C4-2B (cell line): ENCODE results near the gene SSH3.

Experiments
- H3K27ac ChIP-seq: fragments of 450-650 bp; 2 replicates; pipeline ENCODE4 v1.5.1; 2017
- ZFX ChIP-seq: fragments of 450-650 bp; IDR thresholded peaks from 2 replicates; pipeline ENCODE4 v1.6.1; 2017
- TF ChIP-seq, protein P1 (sequence below): fragments of 450-650 bp; conservative IDR thresholded peaks from 2 replicates; pipeline ENCODE4 v1.5.1; 2017; ENCODE audit warnings: mild to moderate bottlenecking

Gene SSH3

DNA sequence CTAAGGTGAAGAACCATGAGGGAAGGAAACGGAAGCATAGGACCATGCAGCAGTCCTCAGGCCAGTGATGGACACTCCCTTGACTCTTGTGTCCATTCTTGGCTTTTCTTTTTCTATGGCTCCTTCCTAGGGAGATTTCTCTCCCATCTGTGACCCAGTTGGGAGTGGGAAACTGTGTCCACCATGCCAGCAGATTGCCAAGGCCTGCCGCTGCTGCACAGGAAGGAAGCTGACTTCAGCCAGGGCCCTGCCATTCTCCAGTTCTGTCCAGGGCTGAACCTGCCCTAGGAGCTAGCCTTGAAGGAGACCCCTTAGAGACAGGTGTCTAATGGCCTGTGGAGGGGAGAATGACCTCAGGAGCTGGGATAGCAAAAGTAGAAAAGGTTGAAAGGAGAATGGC lies 17.4 kb downstream of the SSH3 start:
- no peak overlapping the region for H3K27ac ChIP-seq
- TF ChIP-seq ZFX: no peak
- TF ChIP-seq, protein P1, sequence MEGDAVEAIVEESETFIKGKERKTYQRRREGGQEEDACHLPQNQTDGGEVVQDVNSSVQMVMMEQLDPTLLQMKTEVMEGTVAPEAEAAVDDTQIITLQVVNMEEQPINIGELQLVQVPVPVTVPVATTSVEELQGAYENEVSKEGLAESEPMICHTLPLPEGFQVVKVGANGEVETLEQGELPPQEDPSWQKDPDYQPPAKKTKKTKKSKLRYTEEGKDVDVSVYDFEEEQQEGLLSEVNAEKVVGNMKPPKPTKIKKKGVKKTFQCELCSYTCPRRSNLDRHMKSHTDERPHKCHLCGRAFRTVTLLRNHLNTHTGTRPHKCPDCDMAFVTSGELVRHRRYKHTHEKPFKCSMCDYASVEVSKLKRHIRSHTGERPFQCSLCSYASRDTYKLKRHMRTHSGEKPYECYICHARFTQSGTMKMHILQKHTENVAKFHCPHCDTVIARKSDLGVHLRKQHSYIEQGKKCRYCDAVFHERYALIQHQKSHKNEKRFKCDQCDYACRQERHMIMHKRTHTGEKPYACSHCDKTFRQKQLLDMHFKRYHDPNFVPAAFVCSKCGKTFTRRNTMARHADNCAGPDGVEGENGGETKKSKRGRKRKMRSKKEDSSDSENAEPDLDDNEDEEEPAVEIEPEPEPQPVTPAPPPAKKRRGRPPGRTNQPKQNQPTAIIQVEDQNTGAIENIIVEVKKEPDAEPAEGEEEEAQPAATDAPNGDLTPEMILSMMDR: no peak

DNA sequence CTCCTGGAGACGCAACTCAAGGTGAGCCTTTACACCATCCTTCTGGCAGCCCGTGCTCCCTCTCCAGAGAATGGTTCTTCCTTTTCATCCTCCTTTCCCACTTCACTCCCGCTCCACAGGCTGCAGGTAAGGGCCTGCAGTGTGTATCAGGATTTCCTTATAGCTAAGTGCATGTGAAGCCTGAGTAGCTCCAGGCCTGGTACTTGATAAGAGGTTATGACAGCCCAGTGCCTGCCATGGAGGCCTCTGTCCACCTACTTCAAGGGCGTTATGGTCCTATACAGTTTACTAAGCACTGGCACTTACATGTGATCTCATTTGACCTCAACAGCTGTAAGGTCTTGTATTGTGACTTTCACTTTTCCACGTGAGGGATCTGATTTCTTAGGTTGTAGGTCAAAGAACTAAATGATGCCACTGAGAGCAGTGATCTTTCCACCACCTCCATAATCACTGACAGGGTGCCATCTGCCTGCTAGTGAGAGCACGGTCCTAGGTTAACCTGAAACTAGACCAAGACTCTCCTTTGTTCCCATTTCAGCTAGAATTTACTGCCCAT lies 18.1 kb downstream of the SSH3 start:
- no peak for TF ChIP-seq ZFX
- TF ChIP-seq, protein P1: no peak
- H3K27ac ChIP-seq: no peak overlapping the region

DNA sequence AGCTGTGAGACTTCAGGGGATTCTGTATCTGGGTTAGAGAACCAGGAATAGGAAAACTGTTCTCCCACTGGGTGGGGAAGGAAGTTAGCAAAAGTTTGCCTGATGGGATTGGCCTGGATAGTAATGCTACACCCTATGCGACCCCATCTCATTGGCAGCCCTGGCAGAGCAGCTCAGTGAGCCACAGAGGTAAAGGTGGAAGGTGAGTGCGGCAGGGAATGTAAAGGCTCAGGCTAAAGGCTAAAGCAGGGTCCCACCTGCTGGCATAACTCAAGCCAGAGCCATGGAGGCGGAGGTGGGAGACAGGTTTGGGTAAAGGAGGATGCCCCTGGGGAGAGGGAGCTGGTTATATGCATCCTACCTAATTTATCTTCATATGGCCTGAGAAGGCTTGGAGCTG lies 18.7 kb downstream of the SSH3 start:
- H3K27ac ChIP-seq: no peak overlapping the region
- TF ChIP-seq ZFX: no peak
- TF ChIP-seq, protein P1: no peak

DNA sequence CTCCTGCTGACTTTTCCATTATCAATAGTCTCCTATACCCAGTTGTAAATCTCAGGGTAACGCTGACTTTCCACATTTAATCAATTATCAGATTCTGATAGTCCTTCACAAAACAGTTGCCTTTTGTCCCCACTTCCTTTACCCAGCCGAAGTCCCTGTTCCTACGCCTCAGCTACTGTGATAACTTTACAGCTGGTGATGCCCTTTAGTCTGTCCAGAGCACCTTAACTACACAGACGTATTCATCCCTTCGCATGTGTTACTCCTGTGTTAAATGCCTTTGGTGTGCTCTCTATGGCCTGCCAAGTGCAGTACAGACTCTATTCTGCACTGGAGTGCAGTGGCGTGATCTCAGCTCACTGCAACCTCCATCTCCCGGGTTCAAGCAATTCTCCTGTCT lies 20.2 kb downstream of the SSH3 start:
- H3K27ac ChIP-seq: no peak overlapping the region
- TF ChIP-seq, protein P1: no peak
- no peak for TF ChIP-seq ZFX

DNA sequence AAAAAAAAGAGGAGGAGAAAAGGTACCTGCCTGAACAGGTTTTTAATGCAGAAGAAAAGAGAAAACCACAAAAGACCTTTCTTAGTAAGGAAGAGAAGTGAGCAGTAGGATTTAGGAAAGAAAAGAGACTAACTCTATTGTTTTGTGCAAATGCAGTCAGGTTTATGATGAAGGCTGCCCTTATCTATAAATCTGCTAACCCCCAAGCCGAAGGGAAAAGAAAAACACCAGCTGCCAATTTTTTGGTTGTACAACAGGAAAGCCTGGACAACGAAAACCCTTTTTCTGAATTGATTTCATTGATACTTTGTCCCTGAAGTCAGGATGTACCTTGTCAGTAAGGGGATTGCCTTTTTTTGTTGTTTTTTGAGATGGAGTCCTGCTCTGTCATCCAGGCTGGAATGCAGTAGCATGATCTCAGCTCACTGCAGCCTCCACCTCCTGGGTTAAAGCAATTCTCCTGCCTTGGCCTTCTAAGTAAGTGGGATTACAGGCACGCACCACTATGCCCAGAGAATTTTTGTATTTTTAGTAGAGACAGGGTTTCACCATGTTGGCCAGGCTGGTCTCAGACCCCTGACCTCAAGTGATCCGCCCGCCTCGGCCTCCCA lies 28.9 kb downstream of the SSH3 start:
- H3K27ac ChIP-seq: no peak overlapping the region

DNA sequence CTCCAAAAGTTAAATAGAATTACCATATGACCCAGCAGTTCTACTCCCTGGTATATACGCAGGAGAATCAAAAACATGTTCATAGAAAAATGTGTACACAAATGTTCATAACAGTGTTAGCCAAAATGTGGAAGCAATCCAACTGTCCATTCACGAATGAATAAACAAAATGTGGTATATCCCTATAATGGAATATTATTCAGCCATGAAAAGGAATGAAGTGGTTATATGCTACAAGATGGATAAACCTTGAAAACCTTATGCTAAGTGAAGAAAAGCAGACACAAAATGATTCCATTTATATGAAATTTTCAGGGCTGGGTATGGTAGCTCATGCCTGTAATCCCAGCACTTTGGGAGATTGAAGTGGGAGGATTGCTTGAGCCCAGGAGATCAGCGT lies 33.9 kb downstream of the SSH3 start:
- TF ChIP-seq, protein P1: no peak
- no peak for TF ChIP-seq ZFX

More for the DNA sequence above, 28.9 kb downstream of the SSH3 start:
- TF ChIP-seq, protein P1: no peak
- TF ChIP-seq ZFX: no peak

DNA sequence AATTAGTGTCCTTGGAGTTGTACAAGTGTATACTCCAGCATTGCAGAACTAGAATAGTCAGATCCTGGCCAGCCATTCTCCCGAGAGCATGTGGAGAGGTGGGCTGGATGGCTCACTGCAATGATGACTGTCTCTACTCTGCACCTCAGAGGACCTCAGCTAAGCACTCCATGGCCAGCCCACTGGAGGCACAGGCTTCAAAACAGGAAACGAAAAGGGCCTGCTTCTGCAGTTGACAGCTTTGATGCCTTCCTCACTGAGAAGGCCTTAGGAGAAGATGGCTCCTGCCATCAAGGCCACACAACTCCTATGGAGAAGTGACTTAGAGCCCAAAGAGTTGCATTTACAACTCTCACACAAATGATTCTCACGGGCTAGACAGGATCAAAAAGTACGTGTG lies 40.9 kb downstream of the SSH3 start:
- no peak overlapping the region for H3K27ac ChIP-seq
- TF ChIP-seq ZFX: no peak

More for the DNA sequence above, 33.9 kb downstream of the SSH3 start:
- H3K27ac ChIP-seq: no peak overlapping the region
